GM18511 (cell line): ENCODE results near the gene ZNF688.

Experiments
- ATAC-seq: cut with Tn5 transposase; IDR thresholded peaks from one replicate; pipeline ENCODE4 v1.9.1; 2021; ENCODE audit warnings: mild to moderate bottlenecking, moderate library complexity; ENCODE audit not compliant: unreplicated experiment

The ZNF688 gene

DNA sequence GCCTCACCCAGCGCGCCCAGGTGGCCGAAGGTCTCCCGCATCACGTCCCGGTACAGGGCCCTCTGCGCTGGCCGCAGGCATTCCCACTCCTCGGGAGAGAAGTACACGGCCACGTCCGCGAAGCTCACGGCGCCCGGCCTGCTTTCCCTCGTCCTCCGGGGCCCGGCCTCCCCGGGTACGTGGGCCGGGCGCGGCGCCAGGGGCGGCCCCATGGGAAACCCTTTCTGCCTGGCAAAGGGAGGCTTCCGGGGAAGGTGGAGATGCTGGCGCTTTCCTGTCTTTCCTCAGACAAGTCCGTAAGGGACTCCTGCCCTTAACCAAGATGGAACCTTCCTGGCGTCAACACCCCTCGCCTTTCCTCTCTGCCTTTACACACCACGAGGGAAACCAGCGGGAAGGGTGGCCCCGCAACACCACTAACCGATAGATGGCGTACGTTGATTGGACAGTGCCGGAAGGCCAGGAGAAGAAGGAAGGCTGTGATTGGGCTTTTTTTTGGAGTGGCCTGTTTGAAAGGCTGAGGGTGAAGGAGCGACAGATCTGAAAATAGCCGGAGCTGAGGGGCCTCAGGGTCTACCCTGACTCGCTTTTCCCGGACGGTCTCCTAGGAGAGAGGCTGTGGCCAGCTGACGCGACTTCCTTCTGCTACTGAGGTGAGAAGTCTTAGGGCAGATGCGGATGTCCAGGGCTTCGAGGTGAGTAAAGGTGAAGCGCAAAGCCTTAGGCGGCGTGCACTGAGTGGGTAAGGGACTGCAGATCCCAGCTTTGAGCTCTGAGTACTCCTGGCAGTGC is 14.1 kb upstream of the ZNF688 start, which contains the start of gene ZNF785:
TSS of gene ZNF785 (minus strand) at position 298 of the 792 bp plus-strand sequence. CDS start at position 212, 86 bp downstream.
- peak; percentile 92 for ATAC-seq

- peak; percentile 30 for ATAC-seq
These were observed 13.5 kb upstream of the ZNF688 start for GRCh38 chr16:30585022-30585399.

DNA sequence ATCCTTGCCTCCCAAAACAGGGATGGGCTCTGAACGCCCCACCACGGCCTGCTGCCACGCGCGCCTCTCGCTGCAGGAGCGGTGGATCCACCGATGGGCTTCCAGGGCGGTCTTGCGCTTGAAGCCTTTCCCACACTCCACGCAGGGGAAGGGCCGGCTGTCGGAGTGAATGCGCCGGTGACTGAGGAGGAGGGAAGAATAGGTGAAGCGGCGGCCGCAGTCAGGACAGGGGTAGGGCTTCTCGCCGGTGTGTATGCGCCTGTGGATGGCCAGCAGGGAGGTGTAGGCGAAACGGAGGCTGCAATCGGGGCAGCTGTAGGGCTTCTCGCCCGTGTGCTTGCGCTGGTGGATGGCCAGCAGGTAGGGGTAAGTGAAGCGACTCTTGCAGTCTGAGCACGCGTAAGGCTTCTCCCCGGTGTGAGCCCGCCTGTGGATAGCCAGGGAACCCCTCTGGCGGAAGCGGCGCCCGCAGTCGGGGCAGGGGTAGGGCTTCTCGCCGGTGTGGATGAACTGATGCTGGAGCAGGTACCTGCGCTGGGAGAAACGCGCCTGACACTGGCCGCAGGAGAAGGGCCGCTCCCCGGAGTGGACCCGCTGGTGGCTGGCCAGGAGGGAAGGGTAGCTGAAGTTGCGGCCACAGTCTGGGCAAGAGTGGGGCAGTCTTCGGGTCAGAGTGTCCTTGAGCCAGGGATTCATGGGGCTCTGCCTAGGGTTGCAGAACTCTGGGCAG is 11.3 kb upstream of the ZNF688 start:
- no peak for ATAC-seq

DNA sequence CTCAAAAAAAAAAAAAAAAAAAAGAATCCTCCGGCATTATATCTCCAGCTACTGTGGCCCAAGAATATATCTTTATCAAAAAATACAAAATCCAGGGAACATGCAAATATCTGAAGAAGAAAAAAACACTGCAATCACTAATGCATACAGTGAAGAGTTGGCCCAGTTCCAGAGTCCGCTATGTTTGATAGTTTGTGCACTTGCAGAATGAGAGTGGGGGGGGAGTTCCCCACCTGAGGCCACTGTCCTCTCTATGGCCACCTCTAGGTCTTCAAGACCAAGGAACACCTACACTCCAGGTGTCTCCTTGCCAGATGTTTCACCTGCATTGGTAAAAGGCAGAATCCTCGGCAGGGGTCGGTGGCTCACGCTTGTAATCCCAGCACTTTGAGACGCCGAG is 9.9 kb upstream of the ZNF688 start:
- ATAC-seq, result no peak

DNA sequence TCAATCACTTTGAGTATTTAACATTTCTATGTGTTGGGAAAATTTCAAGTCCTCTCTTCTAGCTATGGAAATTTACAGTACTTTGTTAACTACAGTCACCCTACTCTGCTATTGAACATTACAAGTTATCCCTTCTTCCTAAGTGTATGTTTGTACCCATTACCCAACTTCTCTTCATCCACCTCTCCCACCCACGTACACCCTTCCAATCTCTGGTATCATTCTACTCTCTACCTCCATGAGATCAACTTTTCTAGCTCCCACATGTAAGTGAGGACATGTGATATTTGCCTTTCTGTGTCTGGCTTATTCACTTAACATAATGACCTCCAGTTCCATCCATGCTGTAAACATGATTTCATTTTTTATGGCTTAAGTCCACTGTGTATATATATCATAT is 3.2 kb upstream of the ZNF688 start:
- no peak for ATAC-seq

DNA sequence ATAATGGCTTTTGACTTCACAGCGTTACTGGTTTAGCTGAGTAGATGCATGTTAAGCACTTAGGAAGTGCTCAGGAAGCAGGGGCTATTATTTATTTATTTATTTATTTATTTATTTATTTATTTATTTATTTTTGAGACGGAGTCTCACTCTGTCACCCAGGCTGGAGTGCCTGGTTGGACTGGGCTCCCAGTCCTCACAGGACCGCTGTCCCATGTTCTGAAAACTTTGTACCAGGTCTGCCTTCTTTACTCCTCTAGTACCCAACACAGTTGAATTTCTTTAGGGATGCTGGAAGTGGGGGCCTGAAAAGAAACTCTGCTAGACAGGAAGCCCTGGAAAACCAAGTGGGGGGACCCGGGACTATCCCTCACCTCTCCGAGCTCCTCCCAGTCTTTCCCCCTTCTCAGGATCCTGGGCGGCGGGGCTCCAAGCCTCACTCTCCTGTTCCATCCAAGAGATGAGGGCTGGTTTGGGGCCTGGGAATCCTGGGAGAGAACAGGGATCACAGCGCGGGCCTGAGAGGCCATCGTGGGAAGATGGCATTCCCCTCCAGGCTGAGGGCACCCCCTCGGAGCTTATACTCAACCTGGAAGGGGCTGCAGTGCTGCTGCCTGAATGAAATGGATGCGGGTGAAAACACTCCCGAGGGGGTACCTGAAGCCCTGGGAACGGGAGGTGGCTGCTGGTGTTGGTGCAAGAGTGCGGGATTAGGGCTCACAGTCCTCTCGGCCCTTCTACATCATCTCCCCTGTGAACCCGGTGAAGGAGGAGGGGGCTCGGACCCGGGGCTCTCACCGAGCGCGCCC is 674 bp downstream of the ZNF688 start:
- ATAC-seq, result no peak

GRCh38 chr16:30569746-30570635 is 1.5 kb downstream of the ZNF688 start:
- ATAC-seq, result no peak

DNA sequence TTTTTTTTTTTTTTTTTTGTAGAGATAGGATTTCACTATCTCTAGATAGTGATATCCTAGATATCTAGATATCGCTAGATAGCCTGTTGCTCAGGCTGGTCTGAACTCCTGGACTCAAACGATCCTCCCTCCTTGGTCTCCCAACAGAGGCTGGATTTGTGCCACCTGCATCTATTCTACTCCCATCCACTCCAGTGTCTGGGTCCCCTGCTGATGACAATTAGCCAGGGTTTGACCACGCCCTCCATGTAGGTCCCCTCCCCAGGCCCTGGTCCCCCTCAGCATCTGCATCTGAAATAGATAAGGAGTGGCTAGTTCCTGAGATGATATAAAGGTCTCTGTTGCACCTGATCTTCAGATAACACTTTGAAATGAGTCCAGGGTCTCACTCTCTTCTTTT is 2.2 kb downstream of the ZNF688 start:
- ATAC-seq, result no peak

- ATAC-seq, result no peak
These were observed 3.4 kb downstream of the ZNF688 start for GRCh38 chr16:30567991-30568638.

DNA sequence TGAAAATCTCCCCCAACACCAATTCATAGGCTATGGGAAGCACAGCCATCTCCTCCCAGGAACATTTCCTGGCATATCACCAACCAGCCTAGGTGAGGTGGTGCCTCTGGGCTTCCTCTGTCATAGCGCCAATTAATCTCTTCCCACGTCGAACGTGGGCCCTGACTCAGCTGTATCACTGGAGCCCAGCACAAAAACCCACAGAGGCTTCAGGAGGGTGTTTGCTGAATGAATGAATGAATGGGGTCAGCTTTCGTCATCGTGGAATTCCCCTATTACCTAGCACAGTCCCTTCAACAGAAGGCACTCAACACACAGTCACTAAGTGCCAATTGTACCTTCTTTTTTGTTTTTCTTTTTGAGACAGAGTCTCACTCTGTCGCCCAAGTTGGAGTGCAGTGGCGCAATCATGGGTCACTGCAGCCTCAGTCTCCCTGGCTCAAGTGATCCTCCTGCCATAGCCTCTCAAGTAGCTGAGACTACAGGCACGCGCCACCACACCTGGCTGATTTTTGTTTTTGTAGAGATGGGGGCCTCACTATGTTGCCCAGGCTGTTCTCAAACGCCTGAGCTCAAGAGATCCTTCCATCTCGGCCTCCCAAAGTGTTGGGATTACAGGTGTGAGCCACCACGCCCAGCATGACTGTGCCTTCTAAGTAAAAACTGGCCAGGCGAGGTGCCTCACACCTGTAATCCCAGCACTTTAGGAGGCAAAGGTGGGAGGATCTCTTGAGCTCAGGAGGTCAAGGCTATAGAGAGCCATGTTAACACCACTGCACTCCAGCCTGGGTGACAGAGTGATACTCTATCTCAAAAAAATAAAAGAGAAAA is 4.1 kb downstream of the ZNF688 start:
- ATAC-seq, result no peak

DNA sequence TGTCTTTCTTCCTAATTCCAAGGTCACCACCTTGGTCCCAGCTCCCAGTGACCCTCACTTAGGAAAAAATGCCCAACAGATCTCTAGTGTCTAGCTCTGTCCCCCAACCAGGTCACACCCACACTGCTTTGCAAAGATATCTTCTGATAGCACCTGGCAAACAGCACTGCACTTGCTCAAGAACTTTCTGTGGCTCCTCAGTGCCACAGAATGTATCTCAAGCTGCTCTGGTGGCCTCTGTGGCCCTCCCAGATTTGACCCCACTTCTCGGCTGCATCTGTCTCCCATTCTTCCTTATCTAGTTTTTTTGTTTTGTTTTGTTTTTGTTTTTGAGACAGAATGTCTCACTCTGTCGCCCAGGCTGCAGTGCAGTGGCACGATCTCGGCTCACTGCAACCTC is 5.0 kb downstream of the ZNF688 start:
- no peak for ATAC-seq

DNA sequence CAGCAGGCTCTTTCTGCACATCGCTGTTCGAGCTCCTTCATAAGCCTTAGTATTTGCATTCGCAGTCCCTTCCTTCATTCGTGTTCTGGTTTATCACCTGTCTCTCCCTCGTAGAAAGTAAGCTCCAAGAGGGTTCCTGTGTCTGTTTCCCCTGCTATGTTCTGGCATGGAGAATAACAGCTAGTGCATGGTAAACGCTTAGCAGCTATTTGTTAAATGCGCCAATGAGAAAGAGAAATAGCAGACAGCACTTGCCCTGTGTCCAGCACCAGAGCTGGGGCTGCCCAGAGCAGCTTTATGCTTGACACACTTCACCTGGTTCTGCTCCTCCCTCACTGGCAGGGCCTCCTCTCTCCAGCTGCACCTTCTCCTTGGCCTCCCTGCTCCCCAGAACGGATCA is 5.5 kb downstream of the ZNF688 start:
- ATAC-seq, result no peak

DNA sequence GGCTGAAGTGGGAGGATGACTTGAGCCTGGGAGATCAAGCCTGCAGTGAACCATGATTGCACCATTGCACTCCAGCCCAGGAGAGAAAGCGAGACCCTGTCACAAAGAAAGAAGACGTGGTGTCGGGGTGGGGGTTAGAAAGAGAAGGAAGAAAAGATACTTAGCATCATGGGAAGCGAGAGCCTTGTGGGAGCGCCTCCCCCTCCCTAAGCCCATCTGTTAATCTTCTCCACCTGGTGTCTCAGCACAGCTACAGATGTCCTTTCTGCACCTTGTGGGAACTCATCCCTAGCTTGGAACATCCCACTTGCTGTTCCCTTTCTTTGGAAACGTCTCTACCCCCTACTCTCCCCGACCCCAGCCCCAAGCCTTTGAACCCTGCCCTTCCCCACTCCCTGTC is 6.0 kb downstream of the ZNF688 start:
- ATAC-seq, result no peak

- no peak for ATAC-seq
These were observed 9.5 kb downstream of the ZNF688 start for GRCh38 chr16:30562021-30562420.

GRCh38 chr16:30561089-30561816 is 10.3 kb downstream of the ZNF688 start:
- no peak for ATAC-seq

DNA sequence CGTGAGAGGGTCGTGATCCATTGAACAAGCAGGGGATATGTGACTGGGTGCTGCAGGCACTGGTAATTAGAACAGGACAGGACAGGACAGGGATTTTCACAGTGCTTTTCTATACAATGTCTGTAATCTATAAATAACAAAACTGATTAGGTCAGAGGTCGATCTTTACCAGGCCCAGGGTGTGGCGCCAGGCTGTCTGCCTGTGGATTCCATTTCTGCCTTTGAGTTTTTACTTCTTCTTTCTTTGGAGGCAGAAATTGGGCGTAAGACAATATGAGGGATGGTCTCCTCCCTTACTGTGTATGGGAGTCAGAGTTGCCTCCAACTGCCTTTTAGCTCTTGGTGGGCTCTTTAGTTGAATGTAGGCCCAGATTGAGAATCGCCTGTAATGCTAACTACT is 11.8 kb downstream of the ZNF688 start:
- no peak for ATAC-seq

- ATAC-seq, result no peak
These were observed 12.6 kb downstream of the ZNF688 start for GRCh38 chr16:30558789-30559377.
